PC-9 (cell line): ENCODE results near the gene MIP. TPM values are rescaled to one million over a fixed set of nuclear protein-coding genes. Genes with fewer than 3 reads are reported as not detected.

Experiments
- BruUV-seq: library from RNA; stranded (reverse); fragments of 400-500 nt; replicated peaks from 2 replicates; lab custom pipeline; 2021; lab: Mats Ljungman, UMichigan
- CTCF ChIA-PET: fragments of 300-600 bp; sonication (Branson Sonifier 250); formaldehyde crosslinking; loops from one replicate; lab custom pipeline; 2022; ENCODE audit warnings: antibody characterized with exemption; lab: Charles Lee
- POLR2A ChIA-PET: fragments of 300-600 bp; sonication (Branson Sonifier 250); formaldehyde crosslinking; loops from one replicate; lab custom pipeline; 2022; ENCODE audit warnings: antibody characterized with exemption; ENCODE audit not compliant: unreplicated experiment; lab: Charles Lee
- DNase-seq, 2 experiments: peaks; one replicate each; pipeline versions ENCODE4 v3.0.0 to v3.0.0-alpha.2; 2015 to 2022; ENCODE audit warnings: mixed read lengths in 1 of 2
- H2AFZ ChIP-seq: fragments of 200-600 bp; sonication (generic); 2 replicates; pipeline ENCODE4 v1.8.1; 2017; ENCODE audit warnings: antibody characterized with exemption
- H3F3A ChIP-seq: fragments of 200-600 bp; sonication (generic); 2 replicates; pipeline ENCODE4 v1.8.1; 2017; ENCODE audit warnings: antibody characterized with exemption, mild to moderate bottlenecking, low read depth; ENCODE audit not compliant: insufficient read depth
- H3K27ac ChIP-seq: fragments of 200-600 bp; sonication (generic); 2 replicates; pipeline ENCODE4 v1.6.1; 2016; ENCODE audit warnings: mixed run types
- H3K27me3 ChIP-seq: fragments of 200-600 bp; sonication (generic); 2 replicates; pipeline ENCODE4 v1.6.1; 2016; ENCODE audit warnings: low read depth, mixed run types; ENCODE audit not compliant: insufficient read depth
- H3K36me3 ChIP-seq: fragments of 200-600 bp; sonication (generic); 2 replicates; pipeline ENCODE4 v1.6.1; 2016; ENCODE audit warnings: low read depth, mixed run types
- H3K4me1 ChIP-seq: fragments of 200-600 bp; sonication (generic); replicated peaks from 2 replicates; pipeline ENCODE4 v1.6.1; 2016; ENCODE audit warnings: mixed run types; ENCODE audit not compliant: insufficient read depth
- H3K4me2 ChIP-seq: fragments of 200-600 bp; sonication (generic); 2 replicates; pipeline ENCODE4 v1.6.1; 2017; ENCODE audit warnings: mixed run types
- H3K4me3 ChIP-seq: fragments of 200-600 bp; sonication (generic); 2 replicates; pipeline ENCODE4 v1.6.1; 2016; ENCODE audit warnings: mixed run types
- H3K79me2 ChIP-seq: fragments of 200-600 bp; sonication (generic); 2 replicates; pipeline ENCODE4 v1.6.1; 2017; ENCODE audit warnings: low read depth, mixed run types
- H3K9me2 ChIP-seq: fragments of 200-600 bp; sonication (generic); 2 replicates; pipeline ENCODE4 v1.8.1; 2017; ENCODE audit warnings: mild to moderate bottlenecking; ENCODE audit not compliant: insufficient read depth
- H3K9me3 ChIP-seq: fragments of 200-600 bp; sonication (generic); 2 replicates; pipeline ENCODE4 v1.8.1; 2016; ENCODE audit warnings: low read depth; ENCODE audit not compliant: insufficient read depth
- H4K20me1 ChIP-seq: fragments of 200-600 bp; sonication (generic); 2 replicates; pipeline ENCODE4 v1.8.1; 2017; ENCODE audit not compliant: insufficient read depth
- EZH2 ChIP-seq: fragments of 200-600 bp; sonication (generic); IDR thresholded peaks from 2 replicates; pipeline ENCODE4 v1.8.0; 2017; ENCODE audit warnings: antibody characterized with exemption, low read depth
- intact Hi-C: fragments of 100-400 bp; cut with micrococcal nuclease; formaldehyde crosslinking; loops from one replicate; pipeline ENCODE4 v1.10.0; 2022; ENCODE audit not compliant: unreplicated experiment
- total RNA-seq: library from RNA; stranded (reverse); gene quantifications from 2 replicates; pipeline ENCODE4 v1.2.3, GENCODE V29; 2021
- TF ChIP-seq, protein P1 (sequence below): fragments of 200-600 bp; sonication (generic); conservative IDR thresholded peaks from 2 replicates; pipeline ENCODE4 v1.6.1; 2017; ENCODE audit warnings: mixed run types, antibody characterized with exemption, mild to moderate bottlenecking, moderate library complexity

The MIP gene
- total RNA-seq, 1 experiment from 2014 or later = not detected

GRCh38 chr12:56434828-56435227 lies 19.6 kb downstream of the MIP start:
- Histone ChIP-seq H3K4me2 (no peak overlapping the region), H2AFZ (no peak overlapping the region), H3K4me3 (no peak overlapping the region), H3K36me3 (no peaks in the 10 kb centered on the region; the same call in 1 of the 2 replicates), H3K27me3 (no peaks in the 10 kb centered on the region), H3K9me3 (no peaks in the 10 kb centered on the region), H3F3A (no peaks in the 10 kb centered on the region), H3K9me2 (no peaks in the 10 kb centered on the region), H3K79me2 (peaks cover 18% of the 10 kb centered on the region), H3K4me1 (no peaks in the 10 kb centered on the region), H4K20me1 (no peaks in the 10 kb centered on the region), H3K27ac (no peak overlapping the region)
- POLR2A ChIA-PET = no interaction called here
- intact Hi-C loops = no loop called here
- no peak for DNase-seq
- CTCF ChIA-PET = no interaction called here
- BruUV-seq = no TSS peak
- TF ChIP-seq, protein P1, sequence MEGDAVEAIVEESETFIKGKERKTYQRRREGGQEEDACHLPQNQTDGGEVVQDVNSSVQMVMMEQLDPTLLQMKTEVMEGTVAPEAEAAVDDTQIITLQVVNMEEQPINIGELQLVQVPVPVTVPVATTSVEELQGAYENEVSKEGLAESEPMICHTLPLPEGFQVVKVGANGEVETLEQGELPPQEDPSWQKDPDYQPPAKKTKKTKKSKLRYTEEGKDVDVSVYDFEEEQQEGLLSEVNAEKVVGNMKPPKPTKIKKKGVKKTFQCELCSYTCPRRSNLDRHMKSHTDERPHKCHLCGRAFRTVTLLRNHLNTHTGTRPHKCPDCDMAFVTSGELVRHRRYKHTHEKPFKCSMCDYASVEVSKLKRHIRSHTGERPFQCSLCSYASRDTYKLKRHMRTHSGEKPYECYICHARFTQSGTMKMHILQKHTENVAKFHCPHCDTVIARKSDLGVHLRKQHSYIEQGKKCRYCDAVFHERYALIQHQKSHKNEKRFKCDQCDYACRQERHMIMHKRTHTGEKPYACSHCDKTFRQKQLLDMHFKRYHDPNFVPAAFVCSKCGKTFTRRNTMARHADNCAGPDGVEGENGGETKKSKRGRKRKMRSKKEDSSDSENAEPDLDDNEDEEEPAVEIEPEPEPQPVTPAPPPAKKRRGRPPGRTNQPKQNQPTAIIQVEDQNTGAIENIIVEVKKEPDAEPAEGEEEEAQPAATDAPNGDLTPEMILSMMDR = no peak
- TF ChIP-seq EZH2 = no peak

DNA sequence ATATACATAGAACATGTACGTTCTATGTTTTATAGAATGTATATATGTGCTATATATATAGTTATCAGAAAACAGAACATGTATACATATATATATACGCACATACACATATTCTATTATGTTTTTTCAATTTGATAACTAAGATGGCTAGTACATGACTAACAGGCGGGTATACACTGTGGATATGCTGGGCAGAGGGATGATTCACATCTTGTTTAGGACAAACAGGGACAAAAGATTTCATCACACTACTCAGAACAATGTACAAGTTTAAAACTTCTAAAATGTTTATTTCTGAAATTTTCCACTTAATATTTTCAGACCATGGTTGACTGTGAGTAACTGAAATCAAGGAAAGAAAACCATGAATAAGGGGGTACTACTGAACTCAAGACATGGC lies 22.6 kb downstream of the MIP start:
- BruUV-seq = no TSS peak
- H4K20me1 ChIP-seq = no peaks in the 10 kb centered on the region
- no peak overlapping the region for H3K4me3 ChIP-seq
- TF ChIP-seq, protein P1 = no peak
- TF ChIP-seq EZH2 = no peak
- intact Hi-C loops = no loop called here
- H2AFZ ChIP-seq = no peak overlapping the region
- DNase-seq = no peak
- POLR2A ChIA-PET = no interaction called here
- H3K4me1 ChIP-seq = no peaks in the 10 kb centered on the region
- no peak overlapping the region for H3K4me2 ChIP-seq
- H3K9me3 ChIP-seq = no peaks in the 10 kb centered on the region
- no peaks in the 10 kb centered on the region for H3K27me3 ChIP-seq
- no peak overlapping the region for H3K27ac ChIP-seq
- H3K79me2 ChIP-seq = 0 out of 2 replicates have a peak, but pooled peaks cover 5% of the 10 kb centered on the region
- H3F3A ChIP-seq = no peaks in the 10 kb centered on the region
- CTCF ChIA-PET = no interaction called here
- no peaks in the 10 kb centered on the region for H3K36me3 ChIP-seq
- no peaks in the 10 kb centered on the region for H3K9me2 ChIP-seq

DNA sequence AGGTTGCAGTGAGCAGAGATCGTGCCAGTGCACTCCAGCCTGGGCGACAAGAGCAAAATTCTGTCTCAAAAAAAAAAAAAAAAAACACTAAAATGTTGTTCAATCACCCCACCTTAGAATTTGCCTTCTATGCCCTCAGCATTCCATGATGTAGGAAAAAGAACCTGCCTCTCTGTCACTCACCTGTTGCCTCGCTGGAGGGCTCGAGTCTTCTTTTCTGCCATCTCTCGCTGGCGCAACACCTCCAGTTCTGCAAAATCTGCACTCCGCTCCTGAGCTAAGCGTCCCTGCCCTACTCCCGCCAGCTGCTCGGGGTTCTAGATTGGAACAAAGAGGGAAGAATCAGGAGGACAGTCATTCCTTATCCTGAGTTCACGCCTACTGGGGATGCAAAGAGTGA lies 23.2 kb downstream of the MIP start:
- no TSS peak for BruUV-seq
- no peak for DNase-seq
- intact Hi-C loops = no loop called here
- Histone ChIP-seq H3K4me2 (no peak overlapping the region), H3K9me2 (no peaks in the 10 kb centered on the region), H2AFZ (no peak overlapping the region), H4K20me1 (no peaks in the 10 kb centered on the region), H3K9me3 (no peaks in the 10 kb centered on the region), H3K27me3 (no peaks in the 10 kb centered on the region), H3K79me2 (no peaks in the 10 kb centered on the region), H3K4me1 (no peaks in the 10 kb centered on the region), H3K36me3 (no peaks in the 10 kb centered on the region), H3K4me3 (no peak overlapping the region), H3K27ac (no peak overlapping the region), H3F3A (no peaks in the 10 kb centered on the region)
- TF ChIP-seq EZH2 = no peak
- TF ChIP-seq, protein P1 = no peak
- POLR2A ChIA-PET = no interaction called here
- CTCF ChIA-PET = no interaction called here
